Measurements from ENCODE around the gene VPS11.
"Not testable (repeated sequence)": the region's sequence is repeated elsewhere in the genome, so short reads cannot be mapped to it uniquely, and the experiment has no call there.

The VPS11 gene

DNA sequence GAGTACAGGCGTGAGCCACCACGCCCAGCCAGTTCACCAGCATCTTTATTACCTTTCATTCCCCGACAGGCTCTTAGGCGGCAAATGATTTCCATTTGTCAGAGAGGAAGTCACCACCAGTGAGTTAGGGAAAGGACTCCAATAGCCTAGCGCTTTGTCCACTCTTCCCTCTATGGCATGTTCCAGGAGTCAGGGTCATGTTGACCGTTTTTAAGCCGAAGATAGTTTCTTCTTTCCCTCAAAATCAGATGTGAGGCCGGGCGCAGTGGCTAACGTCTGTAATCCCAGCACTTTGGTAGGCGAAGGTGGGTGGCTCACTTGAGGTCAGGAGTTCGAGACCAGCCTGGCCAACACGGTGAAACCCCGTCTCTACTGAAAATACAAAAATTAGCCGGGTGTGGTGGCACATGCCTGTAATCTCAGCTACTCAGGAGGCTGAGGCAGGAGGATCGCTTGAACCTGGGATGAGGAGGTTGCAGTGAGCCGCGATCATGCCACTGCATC lies 35.6 kb downstream of the VPS11 start:
- not testable (repeated sequence) for DNase-seq (ENCODE audit: low read depth, low spot score)

DNA sequence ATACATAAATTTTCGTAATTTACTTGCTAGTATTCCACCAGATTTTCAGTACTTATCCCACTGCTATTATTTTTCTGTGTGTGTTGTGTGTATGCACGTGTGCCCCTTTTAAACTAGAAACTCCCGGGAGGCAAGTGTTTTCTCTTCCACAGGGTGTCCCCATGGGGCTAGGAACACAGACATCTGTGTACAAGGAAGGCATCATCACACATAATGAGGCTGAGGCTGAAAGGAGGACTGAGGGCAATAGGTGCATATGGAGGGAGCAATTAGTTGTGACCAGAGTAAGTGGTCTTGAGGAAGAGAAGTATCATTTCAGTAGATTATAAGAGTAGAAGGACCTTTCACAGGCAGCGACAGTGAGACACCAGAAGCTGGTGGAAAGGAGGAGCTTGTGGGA lies 36.2 kb downstream of the VPS11 start:
- no peak for DNase-seq (ENCODE audit: low read depth, low spot score)

GRCh38 chr11:119106564-119107537 lies 39.2 kb downstream of the VPS11 start, which contains the start of gene C2CD2L:
TSS of gene C2CD2L (plus strand) at chr11:119107344. CDS start at chr11:119107742, 398 bp downstream.
- DNase-seq (ENCODE audit: low read depth, low spot score) = no peak

DNA sequence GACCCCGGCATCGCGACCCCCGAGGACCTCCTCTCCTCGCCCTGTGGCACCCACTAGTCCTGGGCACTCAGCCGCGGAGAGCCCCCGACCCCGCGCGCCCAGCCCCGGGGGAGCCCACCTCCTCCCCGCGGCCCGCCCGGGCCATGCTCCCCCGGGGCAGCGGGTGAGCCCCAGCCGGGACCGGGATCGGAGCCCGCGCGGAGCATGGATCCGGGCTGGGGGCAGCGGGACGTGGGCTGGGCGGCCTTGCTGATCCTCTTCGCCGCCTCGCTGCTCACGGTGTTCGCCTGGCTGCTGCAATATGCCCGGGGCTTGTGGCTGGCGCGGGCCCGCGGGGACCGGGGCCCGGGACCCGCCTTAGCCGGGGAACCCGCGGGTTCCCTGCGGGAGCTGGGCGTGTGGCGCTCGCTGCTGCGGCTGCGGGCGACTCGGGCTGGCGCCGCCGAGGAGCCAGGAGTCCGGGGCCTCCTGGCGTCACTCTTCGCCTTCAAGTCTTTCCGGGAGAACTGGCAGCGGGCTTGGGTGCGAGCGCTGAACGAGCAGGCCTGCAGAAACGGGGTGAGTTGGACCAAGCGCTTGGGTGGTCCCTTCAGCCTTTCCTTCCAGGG lies 40.0 kb downstream of the VPS11 start:
- DNase-seq (ENCODE audit: low read depth, low spot score) = no peak

GRCh38 chr11:119108146-119108856 lies 40.7 kb downstream of the VPS11 start:
- no peak for DNase-seq (ENCODE audit: low read depth, low spot score)

DNA sequence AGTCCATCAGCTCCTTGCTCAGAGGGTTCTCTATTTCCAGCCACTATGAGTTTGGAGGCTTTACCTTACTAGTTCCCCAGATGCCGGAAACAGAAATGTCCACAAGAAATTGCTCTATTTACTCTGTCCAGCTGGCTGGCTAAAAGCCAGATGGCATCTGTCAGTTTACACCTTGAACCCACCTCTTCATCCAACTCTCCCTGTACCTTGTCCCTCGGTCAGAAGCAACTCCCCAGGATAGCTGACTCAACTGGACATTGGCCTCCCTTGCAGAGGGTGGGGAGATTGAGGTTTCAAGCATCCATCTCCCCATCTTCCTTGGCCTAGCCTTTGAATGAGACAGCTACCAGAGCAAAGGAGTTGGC lies 41.2 kb downstream of the VPS11 start:
- no peak for DNase-seq (ENCODE audit: low read depth, low spot score)

- DNase-seq (ENCODE audit: low read depth, low spot score) = no peak
Observed at GRCh38 chr11:119109843-119110242, 42.2 kb downstream of the VPS11 start.

DNA sequence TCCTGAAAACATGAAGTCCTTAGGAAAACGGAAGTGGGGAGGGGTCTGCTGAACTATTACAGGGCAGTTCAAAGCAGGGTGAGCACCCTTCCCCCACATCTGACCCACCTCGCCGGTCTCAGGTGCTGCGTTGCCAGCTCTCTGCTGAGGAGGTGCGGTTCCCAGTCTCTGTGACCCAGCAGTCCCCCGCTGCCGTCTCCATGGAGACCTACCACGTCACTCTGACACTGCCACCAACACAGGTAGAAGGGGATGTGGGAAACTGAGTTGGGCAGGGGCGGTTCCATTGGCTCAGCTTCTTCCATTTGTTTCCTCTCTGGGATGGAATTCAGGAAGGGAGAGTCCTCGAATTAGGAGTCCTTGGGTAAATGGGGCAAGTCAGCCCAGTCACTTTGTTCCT lies 42.8 kb downstream of the VPS11 start:
- DNase-seq (ENCODE audit: low read depth, low spot score) = no peak

DNA sequence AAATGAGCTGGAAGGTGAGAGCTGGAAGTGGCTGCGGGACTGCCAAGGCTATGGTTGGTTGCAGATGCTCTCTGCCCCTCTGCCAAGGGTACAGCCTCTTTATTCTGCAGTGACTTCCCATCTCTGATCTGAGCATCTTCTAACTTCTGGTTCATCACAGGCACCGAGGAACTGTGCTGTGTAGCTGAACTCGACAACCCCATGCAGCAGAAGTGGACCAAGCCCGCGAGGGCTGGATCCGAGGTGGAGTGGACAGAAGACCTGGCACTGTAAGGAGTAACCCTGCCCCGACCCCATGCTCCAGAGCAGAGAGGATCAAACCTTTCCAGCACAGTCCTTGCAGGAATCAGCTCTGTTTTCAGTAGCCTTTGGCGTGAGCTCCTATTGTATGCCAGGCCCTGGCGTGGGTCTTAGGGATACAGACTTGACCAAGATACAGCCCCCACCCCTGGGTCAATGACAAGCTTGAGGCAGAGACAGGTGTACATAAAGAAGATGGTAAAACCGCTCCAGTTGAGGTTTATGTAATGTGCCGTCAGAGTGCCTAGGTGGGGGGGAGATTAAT lies 43.8 kb downstream of the VPS11 start:
- DNase-seq (ENCODE audit: low read depth, low spot score) = no peak

- no peak for DNase-seq (ENCODE audit: low read depth, low spot score)
Observed at GRCh38 chr11:119112314-119113020, 44.8 kb downstream of the VPS11 start.

- DNase-seq (ENCODE audit: low read depth, low spot score) = no peak
Observed at GRCh38 chr11:119113716-119114115, 46.1 kb downstream of the VPS11 start.

DNA sequence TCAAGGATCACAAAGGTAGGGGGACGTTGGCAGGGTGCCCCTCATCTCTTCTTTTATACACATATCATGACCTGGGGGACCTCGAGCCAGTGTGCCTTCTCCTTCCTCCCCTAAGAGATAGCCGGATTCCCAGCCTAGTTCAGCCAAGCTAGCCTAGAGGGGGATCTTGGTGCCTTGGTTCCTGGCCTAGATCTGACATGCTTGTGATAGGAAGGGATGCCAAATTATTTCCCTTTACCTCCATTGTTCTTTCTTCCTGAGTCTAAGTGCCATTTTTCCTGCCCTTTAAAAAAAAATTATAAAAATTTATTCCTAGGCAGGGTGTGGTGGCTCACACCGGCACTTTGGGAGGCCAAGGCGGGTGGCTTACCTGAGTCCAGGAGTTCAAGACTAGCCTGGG lies 46.7 kb downstream of the VPS11 start:
- DNase-seq (ENCODE audit: low read depth, low spot score) = no peak

DNA sequence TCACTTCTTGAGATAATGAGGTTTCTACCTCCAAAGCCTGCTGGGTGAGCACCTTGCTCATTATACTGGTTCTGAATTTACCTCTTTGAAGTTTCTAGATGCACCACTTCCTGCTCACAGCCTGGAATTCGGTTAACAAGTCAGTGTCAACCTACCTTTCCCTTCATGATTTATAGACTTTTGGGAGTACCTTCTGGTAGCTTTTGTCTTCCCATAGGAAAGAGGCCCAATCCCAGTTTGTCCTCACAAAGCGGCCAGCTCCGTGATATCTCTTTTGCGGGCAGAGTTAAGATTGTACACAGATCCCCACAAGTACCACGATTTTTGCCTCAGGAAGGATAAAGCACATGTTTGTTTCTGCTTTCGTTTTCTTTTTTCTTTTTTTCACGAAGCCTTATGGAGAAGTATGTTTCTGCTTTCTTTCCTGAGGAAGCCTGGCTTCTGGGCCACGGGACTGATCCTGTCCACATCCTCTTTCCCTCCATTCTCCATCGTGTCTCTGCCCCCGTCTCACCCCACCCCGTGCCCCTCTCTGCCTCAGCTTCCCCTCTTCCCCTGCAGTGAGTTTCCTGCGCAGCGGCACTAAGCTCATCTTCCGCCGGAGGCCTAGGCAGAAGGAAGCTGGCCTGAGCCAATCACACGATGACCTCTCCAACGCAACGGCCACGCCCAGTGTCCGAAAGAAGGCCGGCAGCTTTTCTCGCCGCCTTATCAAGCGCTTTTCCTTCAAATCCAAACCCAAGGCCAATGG lies 48.0 kb downstream of the VPS11 start:
- DNase-seq (ENCODE audit: low read depth, low spot score) = no peak

- DNase-seq (ENCODE audit: low read depth, low spot score) = no peak
Observed at GRCh38 chr11:119116235-119116594, 48.6 kb downstream of the VPS11 start.

DNA sequence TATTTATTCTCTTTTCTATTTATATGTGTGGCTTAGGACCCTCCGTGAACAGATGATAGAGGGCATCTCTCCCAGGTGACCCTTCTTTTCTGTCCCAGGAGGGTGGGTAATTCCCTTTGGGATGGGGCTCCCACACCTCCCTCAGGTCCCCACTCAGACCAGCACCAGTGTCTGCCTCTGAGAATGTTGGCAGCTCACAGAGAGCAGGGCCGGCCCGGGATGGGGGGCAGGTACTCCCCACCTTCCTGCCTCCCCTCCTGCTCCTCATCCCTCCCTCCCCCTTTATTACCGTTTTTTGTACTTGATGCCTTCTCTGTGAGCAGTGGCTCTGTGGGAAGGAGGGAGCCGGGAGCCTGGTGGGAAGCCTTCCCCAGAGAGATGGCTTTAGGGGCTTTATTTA lies 49.0 kb downstream of the VPS11 start:
- no peak for DNase-seq (ENCODE audit: low read depth, low spot score)

DNA sequence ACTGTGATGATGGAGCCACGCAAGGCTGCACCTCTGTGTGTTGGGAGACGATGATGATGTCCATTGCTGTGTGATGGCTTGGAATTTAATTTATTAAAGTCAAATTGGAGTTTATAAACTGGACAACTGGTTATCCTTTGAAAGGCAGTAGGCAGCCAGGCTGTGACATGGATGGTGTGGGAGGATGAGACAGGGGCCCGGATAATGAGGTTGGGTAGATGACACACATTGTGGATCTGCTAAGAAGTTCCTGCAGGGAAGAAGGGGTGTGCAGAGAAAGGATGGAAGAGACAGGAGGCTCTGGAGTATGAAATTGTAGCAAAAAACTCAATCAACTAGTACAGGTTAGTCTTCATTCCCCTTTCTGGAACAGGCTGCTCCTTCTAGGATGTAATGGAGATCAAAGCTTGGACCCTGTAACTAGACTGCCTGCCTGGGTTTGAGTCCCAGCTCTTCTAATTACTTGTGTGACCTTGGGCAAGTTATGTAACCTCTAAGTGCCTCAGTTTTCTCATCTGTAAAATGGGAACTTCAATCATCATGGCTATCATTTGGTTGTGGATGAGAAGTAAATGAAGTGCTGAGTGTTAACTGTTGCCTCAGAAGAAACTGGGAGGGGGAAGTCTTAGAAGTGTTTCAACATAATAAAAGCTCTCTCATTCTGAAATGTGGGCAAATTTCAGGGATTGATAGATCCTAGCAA lies 49.5 kb downstream of the VPS11 start:
- DNase-seq (ENCODE audit: low read depth, low spot score) = no peak

- no peak for DNase-seq (ENCODE audit: low read depth, low spot score)
Observed at GRCh38 chr11:119118227-119118626, 50.6 kb downstream of the VPS11 start.

GRCh38 chr11:119118946-119119345 lies 51.3 kb downstream of the VPS11 start:
- no peak for DNase-seq (ENCODE audit: low read depth, low spot score)

DNA sequence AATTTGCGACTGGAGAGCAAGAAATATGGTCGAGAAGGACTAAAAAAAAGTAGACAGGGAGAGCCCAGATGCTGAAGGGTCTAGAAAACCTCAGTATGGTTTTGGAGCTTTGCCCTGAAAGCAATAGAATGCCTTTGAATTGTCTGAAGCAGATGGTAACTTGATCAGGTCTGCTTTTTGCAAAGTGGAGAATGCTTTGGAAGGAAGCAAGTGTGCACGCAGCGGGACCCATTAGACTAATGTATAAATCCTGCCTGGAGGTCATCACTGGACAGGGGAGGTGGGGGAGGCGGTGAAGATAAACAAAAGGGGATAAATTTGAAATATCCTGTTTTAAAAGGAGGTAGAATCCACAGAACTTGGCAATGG lies 53.0 kb downstream of the VPS11 start:
- no peak for DNase-seq (ENCODE audit: low read depth, low spot score)
